K562 (cell line): Measurements from ENCODE around the gene PRKCSH. TPM values are rescaled to one million over a fixed set of nuclear protein-coding genes. Genes with fewer than 3 reads are reported as not detected.

Source experiments
- ATAC-seq: fragments of 200-7000 bp; cut with Tn5 transposase; 3 replicates; pipeline ENCODE4 v1.9.1; 2020; ENCODE audit warnings: moderate library complexity
- BruUV-seq: library from RNA; stranded (reverse); fragments of 400-500 nt; replicated peaks from 2 replicates; lab custom pipeline; 2021; lab: Mats Ljungman, UMichigan
- CTCF ChIA-PET: fragments of 300-600 bp; formaldehyde crosslinking; extraction: SDS; loops from one replicate; lab custom pipeline; 2021; ENCODE audit warnings: low intra/inter-chr PET ratio; lab: Yijun Ruan, JAX
- POLR2A ChIA-PET: fragments of 300-600, 350-650 bp; sonication (Branson Sonifier 250); formaldehyde crosslinking; extraction: SDS; loops from one replicate; lab custom pipeline; 2021; ENCODE audit warnings: antibody characterized with exemption, inconsistent platforms; lab: Yijun Ruan, JAX
- DNase-seq, 4 experiments: peaks; one replicate each; pipeline versions ENCODE4 v3.0.0 to v3.0.0-alpha.2; 2011 to 2018; ENCODE audit warnings: low spot score in 3 of 4, mixed read lengths in 3 of 4; ENCODE audit errors: extremely low read depth in 1 of 4
- FAIRE-seq: peaks from 2 replicates; lab custom pipeline; 2011; peaks lifted over from hg19 to GRCh38; lab: Jason Lieb, UNC
- H2AFZ ChIP-seq: 2 replicates; pipeline ENCODE4 v1.6.0; 2011; ENCODE audit warnings: low read depth, low read length, control low read depth, inconsistent platforms
- H3K27ac ChIP-seq: fragments of 200-600 bp; 3 replicates; pipeline ENCODE4 v1.8.0; 2011; ENCODE audit warnings: low read depth, mild to moderate bottlenecking, control low read depth, inconsistent platforms, low read length, moderate library complexity, mixed read lengths; ENCODE audit errors: extremely low read depth
- H3K27me3 ChIP-seq, 2 experiments: fragments of 300-600 bp in 1 of 2; 2 replicates in 1 of 2; 3 replicates in 1 of 2; pipeline versions ENCODE4 v1.6.0 to v1.8.0; 2011; ENCODE audit warnings: inconsistent platforms in 2 of 2, low read length in 2 of 2, mild to moderate bottlenecking in 1 of 2, mixed read lengths in 1 of 2, moderate library complexity in 1 of 2; ENCODE audit not compliant: control insufficient read depth in 2 of 2, insufficient read depth in 2 of 2
- H3K36me3 ChIP-seq: fragments of 300-600 bp; 3 replicates; pipeline ENCODE4 v1.8.0; 2011; ENCODE audit warnings: mild to moderate bottlenecking, low read length, inconsistent platforms; ENCODE audit not compliant: control insufficient read depth, insufficient read depth
- H3K4me1 ChIP-seq, 2 experiments: fragments of 200-600 bp in 1 of 2; replicated peaks in 1 of 2; 2 replicates in 1 of 2; 3 replicates in 1 of 2; pipeline versions ENCODE4 v1.5.1 to v1.8.0; 2011; ENCODE audit warnings: inconsistent platforms in 2 of 2, low read length in 2 of 2, mild to moderate bottlenecking in 1 of 2, mixed read lengths in 1 of 2, moderate library complexity in 1 of 2; ENCODE audit not compliant: control insufficient read depth in 2 of 2, insufficient read depth in 2 of 2
- H3K4me2 ChIP-seq: 2 replicates; pipeline ENCODE4 v1.6.1; 2011; ENCODE audit warnings: low read length, control low read depth, inconsistent platforms, mixed read lengths; ENCODE audit not compliant: insufficient read depth
- H3K4me3 ChIP-seq: fragments of 200-600 bp; sonication (generic), shearing (Covaris generic); 2 replicates; pipeline ENCODE4 v1.5.1; 2016; ENCODE audit warnings: control low read depth, inconsistent platforms
- H3K79me2 ChIP-seq: fragments of 200-600 bp; 3 replicates; pipeline ENCODE4 v1.8.0; 2011; ENCODE audit warnings: low read length, inconsistent platforms; ENCODE audit not compliant: control insufficient read depth, insufficient read depth
- H3K9ac ChIP-seq, 2 experiments: 2 replicates each; pipeline versions ENCODE4 v1.6.0 to v1.6.1; 2011; ENCODE audit warnings: low read depth in 2 of 2, low read length in 2 of 2, control low read depth in 1 of 2, inconsistent platforms in 1 of 2, mild to moderate bottlenecking in 1 of 2, mixed read lengths in 1 of 2; ENCODE audit not compliant: insufficient read depth in 1 of 2
- H3K9me1 ChIP-seq: one replicate; pipeline ENCODE4 v1.6.0; 2011; ENCODE audit warnings: inconsistent platforms, mild to moderate bottlenecking, low read length, moderate library complexity; ENCODE audit not compliant: control insufficient read depth, insufficient read depth
- H3K9me3 ChIP-seq: replicated peaks from 2 replicates; pipeline ENCODE4 v1.5.1; 2011; ENCODE audit warnings: low read depth, low read length, inconsistent platforms; ENCODE audit not compliant: control insufficient read depth, insufficient read depth
- H4K20me1 ChIP-seq: replicated peaks from 2 replicates; pipeline ENCODE4 v1.6.1; 2011; ENCODE audit warnings: low read length, inconsistent platforms, mixed read lengths; ENCODE audit not compliant: control insufficient read depth, insufficient read depth
- CBX5 ChIP-seq: IDR thresholded peaks from 2 replicates; pipeline ENCODE4 v1.6.1; 2014; ENCODE audit warnings: low read depth, borderline replicate concordance
- E2F5 ChIP-seq: sonication (generic); formaldehyde crosslinking; IDR thresholded peaks from 2 replicates; pipeline ENCODE4 v1.8.0; 2022; ENCODE audit warnings: mild to moderate bottlenecking, missing genetic modification reagents
- E2F6 ChIP-seq, 2 experiments: IDR thresholded peaks; 2 replicates each; pipeline ENCODE4 v1.6.1; 2011; ENCODE audit warnings: borderline replicate concordance in 1 of 2, control low read depth in 1 of 2, low read depth in 1 of 2, low read length in 1 of 2, mild to moderate bottlenecking in 1 of 2, mixed read lengths in 1 of 2, moderate library complexity in 1 of 2; ENCODE audit not compliant: insufficient read depth in 1 of 2, insufficient read length in 1 of 2, poor library complexity in 1 of 2, severe bottlenecking in 1 of 2; ENCODE audit errors: extremely low read depth in 1 of 2
- ELF1 ChIP-seq: fragments of 200-800 bp; sonication (Bioruptor generic); IDR thresholded peaks from 2 replicates; pipeline ENCODE4 v1.6.1; 2016; ENCODE audit warnings: missing genetic modification characterization, missing compliant biosample characterization
- ESRRB ChIP-seq: fragments of 250-450 bp; sonication (Bioruptor Pico); IDR thresholded peaks from 2 replicates; pipeline ENCODE4 v1.5.0; 2020; ENCODE audit warnings: mild to moderate bottlenecking, moderate library complexity, borderline replicate concordance
- GTF2A2 ChIP-seq: IDR thresholded peaks from 2 replicates; pipeline ENCODE4 v1.6.1; 2016; ENCODE audit warnings: mild to moderate bottlenecking, missing genetic modification characterization, missing compliant biosample characterization
- GTF2F1 ChIP-seq: IDR thresholded peaks from 2 replicates; pipeline ENCODE4 v1.6.1; 2011; ENCODE audit warnings: low read depth, low read length, improper control_type of control experiment
- HNRNPL ChIP-seq: fragments of 200-400 bp; formaldehyde crosslinking; IDR thresholded peaks from 2 replicates; pipeline ENCODE4 v1.6.1; 2017; ENCODE audit warnings: low read depth, mild to moderate bottlenecking, low read length
- MED1 ChIP-seq: sonication (generic); formaldehyde crosslinking; IDR thresholded peaks from 2 replicates; pipeline ENCODE4 v1.8.1; 2023; ENCODE audit warnings: missing genetic modification reagents, borderline replicate concordance
- MLLT1 ChIP-seq, 2 experiments: fragments of 450-650 bp; IDR thresholded peaks; 2 replicates each; pipeline ENCODE4 v1.6.1; 2016
- MXI1 ChIP-seq: IDR thresholded peaks from 2 replicates; pipeline ENCODE4 v1.6.1; 2011; ENCODE audit warnings: low read depth, mild to moderate bottlenecking, improper control_type of control experiment, low read length
- SMARCC2 ChIP-seq: fragments of 450-650 bp; IDR thresholded peaks from 2 replicates; pipeline ENCODE4 v1.6.1; 2017; ENCODE audit warnings: antibody characterized with exemption, moderate library complexity, mild to moderate bottlenecking, low read depth
- SRF ChIP-seq, 2 experiments: fragments of 250-450, 450-650 bp in 1 of 2; sonication (Bioruptor Pico) in 1 of 2; sonication (generic) in 1 of 2; formaldehyde crosslinking; IDR thresholded peaks; 2 replicates each; pipeline versions ENCODE4 v1.5.0 to v1.5.1; 2020 to 2022; ENCODE audit warnings: mild to moderate bottlenecking in 1 of 2, missing genetic modification reagents in 1 of 2
- TEAD2 ChIP-seq: fragments of 450-650 bp; IDR thresholded peaks from 2 replicates; pipeline ENCODE4 v1.6.1; 2016; ENCODE audit warnings: missing genetic modification characterization, control low read depth, missing compliant biosample characterization
- ZNF280A ChIP-seq: fragments of 450-650 bp; IDR thresholded peaks from 2 replicates; pipeline ENCODE4 v1.6.1; 2018; ENCODE audit warnings: mild to moderate bottlenecking, low read depth; ENCODE audit not compliant: partially characterized antibody
- WGBS: fragments of 100-300 bp; shearing (Covaris generic); methylation state at CpG from one replicate; pipeline ENCODE4 v1.1.6; 2016; ENCODE audit warnings: low coverage, mixed read lengths; ENCODE audit not compliant: insufficient coverage; ENCODE audit errors: missing lambda C conversion rate; 5-methylcytosine and 5-hydroxymethylcytosine counted together
- in situ Hi-C: fragments of 300-500 bp; cut with MboI; formaldehyde crosslinking; loops from 4 replicates; pipeline ENCODE4 v1.15.0; 2018; ENCODE audit warnings: inconsistent platforms, mixed read lengths
- intact Hi-C: fragments of 100-400 bp; cut with micrococcal nuclease; formaldehyde crosslinking; loops from 2 replicates; pipeline ENCODE4 v1.14.2; 2022
- polyA plus RNA-seq, 8 experiments: library from polyadenylated mRNA; depleted of rRNA in 4 of 8; stranded (reverse) in 5 of 8; unstranded in 3 of 8; fragments of >200 nt; fragmentation: Nextera tagmentation in 2 of 8; fragmentation: Illumina TruSeq in 1 of 8; extraction: Ambion mirVana in 2 of 8; extraction: Trizol in 1 of 8; gene quantifications; 2 replicates each; pipeline versions ENCODE4 v1.2.1 to v1.2.3, GENCODE V29; 2011 to 2014; ENCODE audit warnings: inconsistent platforms in 1 of 8, missing spikeins in 1 of 8
- total RNA-seq, 7 experiments: library from RNA; depleted of rRNA in 6 of 7; stranded (reverse); fragments of >200 nt in 6 of 7; fragmentation: Illumina TruSeq in 2 of 7; extraction: Trizol in 2 of 7; gene quantifications; 2 replicates each; pipeline versions ENCODE4 v1.2.1 to v1.2.3, GENCODE V29; 2011 to 2021; ENCODE audit warnings: low replicate concordance in 1 of 7

PRKCSH gene
- total and polyA plus RNA-seq, 9 of the 15 experiments (the other 6 are each of a cell fraction or from before 2014, with no cell fraction given), result 2.3 to 297 (median 48.1) TPM

GRCh38 chr19:11387162-11388034 is 48.0 kb upstream of the PRKCSH start:
- ATAC-seq (no peak), FAIRE-seq (no peak), DNase-seq (no peak)
- Histone ChIP-seq H3K79me2 (peaks cover 8% of the 10 kb centered on the region; the same call in 2 of the 3 replicates), H3K4me1 (peaks cover 8 to 27% of the 10 kb centered on the region in 2 experiments; a peak in 3 of 5 replicates), H3K9me1 (no peaks in the 10 kb centered on the region), H4K20me1 (no peaks in the 10 kb centered on the region), H3K4me3 (no peak overlapping the region), H3K36me3 (no peaks in the 10 kb centered on the region), H2AFZ (0 out of 2 replicates have a peak overlapping the region, but pooled peaks have one; percentile 22), H3K27ac (no peak overlapping the region), H3K4me2 (no peak overlapping the region), H3K27me3 (no peaks in the 10 kb centered on the region), H3K9me3 (peaks cover 3% of the 10 kb centered on the region; the same call in 1 of the 2 replicates), H3K9ac (no peak overlapping the region)
- CTCF ChIA-PET, result no interaction called here
- BruUV-seq, result no TSS peak
- 71% methylated on average over 19 of the region's 19 CpGs for WGBS
- intact Hi-C loops (no loop called here), in situ Hi-C loops (no loop called here)
- POLR2A ChIA-PET, result no interaction called here
- TF ChIP-seq SRF (CRISPR knock-in tag; IDR thresholded peaks at IDR 0.05) (no peak), MXI1 (no peak), HNRNPL (no peak), GTF2F1 (no peak), ESRRB (CRISPR knock-in tag) (no peak), MED1 (CRISPR knock-in tag) (no peak), CBX5 (no peak), ELF1 (tag) (no peak), ZNF280A (no peak), E2F5 (CRISPR knock-in tag) (no peak), E2F6 (IDR thresholded peaks at IDR 0.05; ENCODE audit: borderline replicate concordance in 1 of 2, extremely low read depth in 1 of 2, insufficient read depth in 1 of 2, insufficient read length in 1 of 2, low read depth in 1 of 2, low read length in 1 of 2, poor library complexity in 1 of 2, severe bottlenecking in 1 of 2) (no peak), TEAD2 (no peak), GTF2A2 (tag) (no peak), MLLT1 (IDR thresholded peaks at IDR 0.05) (no peak), SMARCC2 (no peak)
